SH-SY5Y (cell line): ENCODE results near the gene XRCC1.

Source experiments
- GATA2 ChIP-seq: IDR thresholded peaks from 2 replicates; pipeline ENCODE4 v1.6.1; 2011; ENCODE audit warnings: mild to moderate bottlenecking, low read depth, low read length
- GATA3 ChIP-seq: IDR thresholded peaks from 2 replicates; pipeline ENCODE4 v1.6.1; 2011; ENCODE audit warnings: low read depth, mild to moderate bottlenecking, low read length, moderate library complexity

DNA sequence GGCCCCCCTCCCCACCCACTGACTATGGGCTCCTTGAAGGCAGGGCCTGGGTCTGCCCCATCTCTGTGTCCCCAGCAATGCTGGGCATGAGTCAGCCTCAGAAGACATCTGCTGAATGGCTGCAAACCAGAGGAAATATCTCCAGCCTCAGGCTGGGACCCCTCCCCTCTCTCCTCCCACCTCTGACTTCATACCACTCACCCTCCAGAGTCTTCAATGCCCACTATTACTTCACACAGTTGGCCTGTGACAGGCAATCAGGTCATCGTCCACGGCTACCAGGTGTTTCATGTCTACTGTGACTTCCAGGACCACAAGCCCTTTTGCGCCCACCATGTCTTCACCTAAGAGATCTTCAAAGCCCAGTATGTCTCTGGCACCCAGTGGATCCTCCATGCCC, 36.5 kb upstream of the XRCC1 start, which contains the start of gene SRRM5:
- no peak for TF ChIP-seq GATA3
- no peak for TF ChIP-seq GATA2
